ENCODE results near the gene OR4D2.
A peak's percentile ranks its signal among the peaks of the same experiment; 100 is the strongest.
"Not testable (repeated sequence)": the region's sequence is repeated elsewhere in the genome, so short reads cannot be mapped to it uniquely, and the experiment has no call there.

OR4D2 gene

GRCh38 chr17:58166682-58167081, at the start of gene OR4D2:
OR4D2 (plus strand) TSS chr17:58166982; CDS start chr17:58169656, 2,674 bp downstream.
- no peak for DNase-seq (ENCODE audit: low spot score)

GRCh38 chr17:58117382-58117781, 49.4 kb upstream of the OR4D2 start:
- DNase-seq (ENCODE audit: low spot score) = no peak

GRCh38 chr17:58119491-58119890, 47.3 kb upstream of the OR4D2 start:
- DNase-seq (ENCODE audit: low spot score) = no peak

- no peak for DNase-seq (ENCODE audit: low spot score)
Observed at GRCh38 chr17:58120195-58120822, 46.5 kb upstream of the OR4D2 start.

- DNase-seq (ENCODE audit: low spot score) = peak; percentile 70
Observed at GRCh38 chr17:58121925-58122324, 44.9 kb upstream of the OR4D2 start.

- DNase-seq (ENCODE audit: low spot score) = no peak
Observed at GRCh38 chr17:58127846-58128245, 38.9 kb upstream of the OR4D2 start.

- not testable (repeated sequence) for DNase-seq (ENCODE audit: low spot score)
Observed at GRCh38 chr17:58132697-58133096, 34.1 kb upstream of the OR4D2 start.

GRCh38 chr17:58136669-58137279, 30.0 kb upstream of the OR4D2 start:
- DNase-seq (ENCODE audit: low spot score) = peak; percentile 76

- DNase-seq (ENCODE audit: low spot score) = no peak
Observed at GRCh38 chr17:58141505-58141904, 25.3 kb upstream of the OR4D2 start.

GRCh38 chr17:58143335-58143734, 23.4 kb upstream of the OR4D2 start:
- DNase-seq (ENCODE audit: low spot score) = not testable (repeated sequence)

GRCh38 chr17:58144801-58145200, 22.0 kb upstream of the OR4D2 start:
- DNase-seq (ENCODE audit: low spot score) = no peak

- DNase-seq (ENCODE audit: low spot score) = no peak
Observed at GRCh38 chr17:58147930-58148434, 18.8 kb upstream of the OR4D2 start, which contains the start of gene OR4D1. OR4D1 (plus strand) TSS chr17:58148384; CDS start chr17:58155154, 6,770 bp downstream.

GRCh38 chr17:58148609-58149008, 18.2 kb upstream of the OR4D2 start:
- DNase-seq (ENCODE audit: low spot score) = no peak

- no peak for DNase-seq (ENCODE audit: low spot score)
Observed at GRCh38 chr17:58150394-58150793, 16.4 kb upstream of the OR4D2 start.

- no peak for DNase-seq (ENCODE audit: low spot score)
Observed at GRCh38 chr17:58153046-58153445, 13.7 kb upstream of the OR4D2 start.

GRCh38 chr17:58153671-58154070, 13.1 kb upstream of the OR4D2 start:
- no peak for DNase-seq (ENCODE audit: low spot score)

GRCh38 chr17:58156839-58157803, 9.7 kb upstream of the OR4D2 start:
- peak; percentile 53 for DNase-seq (ENCODE audit: low spot score)

- DNase-seq (ENCODE audit: low spot score) = no peak
Observed at GRCh38 chr17:58158181-58158580, 8.6 kb upstream of the OR4D2 start.

- DNase-seq (ENCODE audit: low spot score) = no peak
Observed at GRCh38 chr17:58161566-58161965, 5.2 kb upstream of the OR4D2 start.

- DNase-seq (ENCODE audit: low spot score) = no peak
Observed at GRCh38 chr17:58165981-58166380, 801 bp upstream of the OR4D2 start.

- DNase-seq (ENCODE audit: low spot score) = no peak
Observed at GRCh38 chr17:58170622-58171021, 3.8 kb downstream of the OR4D2 start.

- DNase-seq (ENCODE audit: low spot score) = peak; percentile 75
Observed at GRCh38 chr17:58172369-58173071, 5.7 kb downstream of the OR4D2 start.

Data from D341Med (cell line).